ENCODE results near the gene TRAK2. TPM values are rescaled to one million over a fixed set of nuclear protein-coding genes. Genes with fewer than 3 reads are reported as not detected.
"Not testable (repeated sequence)": the region's sequence is repeated elsewhere in the genome, so short reads cannot be mapped to it uniquely, and the experiment has no call there.

The TRAK2 gene
- total RNA-seq, 1 donor from 2014 or later, result 117 TPM

GRCh38 chr2:201414099-201415023, 36.9 kb downstream of the TRAK2 start:
- peak; percentile 66 for DNase-seq (ENCODE audit: low read depth)

GRCh38 chr2:201413552-201413951, 37.7 kb downstream of the TRAK2 start:
- no peak for DNase-seq (ENCODE audit: low read depth)

GRCh38 chr2:201413143-201413542, 38.1 kb downstream of the TRAK2 start:
- no peak for DNase-seq (ENCODE audit: low read depth)

- DNase-seq (ENCODE audit: low read depth), result peak; percentile 54
These were observed 39.8 kb downstream of the TRAK2 start for GRCh38 chr2:201411421-201411820.

- DNase-seq (ENCODE audit: low read depth), result no peak
These were observed 42.3 kb downstream of the TRAK2 start for GRCh38 chr2:201408931-201409330.

- DNase-seq (ENCODE audit: low read depth), result no peak
These were observed 44.0 kb downstream of the TRAK2 start for GRCh38 chr2:201407265-201407664.

GRCh38 chr2:201406077-201406662, 45.1 kb downstream of the TRAK2 start:
- peak; percentile 96 for DNase-seq (ENCODE audit: low read depth)

- peak; percentile 50 for DNase-seq (ENCODE audit: low read depth)
These were observed 46.5 kb downstream of the TRAK2 start for GRCh38 chr2:201404699-201405280.

- peak; percentile 96 for DNase-seq (ENCODE audit: low read depth)
These were observed 47.4 kb downstream of the TRAK2 start for GRCh38 chr2:201403880-201404279.

- peak; percentile 46 for DNase-seq (ENCODE audit: low read depth)
These were observed 48.4 kb downstream of the TRAK2 start for GRCh38 chr2:201402651-201403562.

GRCh38 chr2:201401815-201402214, 49.4 kb downstream of the TRAK2 start:
- no peak for DNase-seq (ENCODE audit: low read depth)

- no peak for DNase-seq (ENCODE audit: low read depth)
These were observed 54.7 kb downstream of the TRAK2 start for GRCh38 chr2:201396595-201396994.

GRCh38 chr2:201383136-201383535, 68.1 kb downstream of the TRAK2 start:
- DNase-seq (ENCODE audit: low read depth), result no peak

GRCh38 chr2:201378496-201379397, 72.5 kb downstream of the TRAK2 start:
- DNase-seq (ENCODE audit: low read depth), result no peak

GRCh38 chr2:201377218-201377617, 74.0 kb downstream of the TRAK2 start:
- no peak for DNase-seq (ENCODE audit: low read depth)

- no peak for DNase-seq (ENCODE audit: low read depth)
These were observed 81.5 kb downstream of the TRAK2 start for GRCh38 chr2:201369775-201370174.

- not testable (repeated sequence) for DNase-seq (ENCODE audit: low read depth)
These were observed 81.9 kb downstream of the TRAK2 start for GRCh38 chr2:201369318-201369717.

GRCh38 chr2:201366146-201366545, 85.1 kb downstream of the TRAK2 start:
- no peak for DNase-seq (ENCODE audit: low read depth)

GRCh38 chr2:201363857-201364560, 87.2 kb downstream of the TRAK2 start:
- peak; percentile 67 for DNase-seq (ENCODE audit: low read depth)

- DNase-seq (ENCODE audit: low read depth), result no peak
These were observed 88.9 kb downstream of the TRAK2 start for GRCh38 chr2:201362396-201362795.

All from renal cortical epithelial cell (primary cell).